GM12892 (cell line): ENCODE results near the gene LSG1.

Source experiments
- POLR2A ChIP-seq: IDR thresholded peaks from 2 replicates; pipeline ENCODE4 v1.6.1; 2011; ENCODE audit warnings: low read depth, low read length, control low read depth
- POLR2AphosphoS5 ChIP-seq: IDR thresholded peaks from 2 replicates; pipeline ENCODE4 v1.6.1; 2011; ENCODE audit warnings: low read depth, low read length, control low read depth

DNA sequence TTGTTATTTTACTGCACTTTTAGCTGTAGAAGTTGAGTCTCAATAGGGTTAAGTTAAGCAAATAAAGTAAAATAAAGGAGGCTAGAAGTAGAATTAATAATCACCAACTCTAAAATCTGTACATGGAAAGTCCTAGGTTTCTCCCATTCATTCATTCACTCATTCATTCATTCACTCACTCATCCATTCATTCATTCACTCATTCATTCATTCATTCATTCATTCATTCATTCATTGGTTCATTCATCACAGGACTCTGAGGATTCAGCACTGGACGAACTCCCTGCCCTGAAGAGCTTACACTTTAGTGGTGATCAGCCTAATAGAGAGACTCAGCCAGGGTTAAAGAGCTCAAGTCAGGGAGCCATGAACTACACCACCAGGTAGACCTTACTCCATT is 4.5 kb upstream of the LSG1 start:
- no peak for TF ChIP-seq POLR2A
- no peak for TF ChIP-seq POLR2AphosphoS5
